Fibroblast of lung (primary cell): ENCODE results near the gene GOLGA7B. TPM values are rescaled to one million over a fixed set of nuclear protein-coding genes. Genes with fewer than 3 reads are reported as not detected.

Experiments used
- DNase-seq, 2 donors: peaks; one replicate each; pipeline versions ENCODE4 v3.0.0 to v3.0.0-alpha.2; 2010; ENCODE audit warnings: low read depth in 2 of 2
- H2AFZ ChIP-seq: 2 replicates; pipeline ENCODE4 v1.5.1; 2012; ENCODE audit warnings: low read length, control low read depth, inconsistent platforms
- H3K27ac ChIP-seq: 2 replicates; pipeline ENCODE4 v1.5.1; 2011; ENCODE audit warnings: low read length, control low read depth; ENCODE audit not compliant: insufficient read depth
- H3K27me3 ChIP-seq: 2 replicates; pipeline ENCODE4 v1.5.1; 2011; ENCODE audit warnings: mild to moderate bottlenecking, low read length; ENCODE audit not compliant: control insufficient read depth, insufficient read depth
- H3K36me3 ChIP-seq: 2 replicates; pipeline ENCODE4 v1.5.1; 2011; ENCODE audit warnings: low read length; ENCODE audit not compliant: control insufficient read depth, insufficient read depth
- H3K4me1 ChIP-seq: 2 replicates; pipeline ENCODE4 v1.5.1; 2011; ENCODE audit warnings: low read length; ENCODE audit not compliant: control insufficient read depth, insufficient read depth; ENCODE audit errors: extremely low read depth
- H3K4me2 ChIP-seq: 2 replicates; pipeline ENCODE4 v1.5.1; 2011; ENCODE audit warnings: low read length, control low read depth; ENCODE audit not compliant: insufficient read depth; ENCODE audit errors: extremely low read depth
- H3K4me3 ChIP-seq, 4 experiments: fragments of 200-600 bp in 1 of 4; sonication (generic) in 1 of 4; replicated peaks in 1 of 4; 2 replicates each; pipeline ENCODE4 v1.5.1; 2011 to 2016; ENCODE audit warnings: low read length in 4 of 4, low read depth in 3 of 4, mild to moderate bottlenecking in 3 of 4, control low read depth in 2 of 4, inconsistent platforms in 1 of 4, mixed read lengths in 1 of 4; ENCODE audit not compliant: insufficient read depth in 1 of 4; ENCODE audit errors: control extremely low read depth in 1 of 4
- H3K79me2 ChIP-seq: 2 replicates; pipeline ENCODE4 v1.5.1; 2012; ENCODE audit warnings: mild to moderate bottlenecking, low read length, inconsistent platforms; ENCODE audit not compliant: control insufficient read depth, insufficient read depth
- H3K9ac ChIP-seq: 2 replicates; pipeline ENCODE4 v1.5.1; 2011; ENCODE audit warnings: mild to moderate bottlenecking, low read length, control low read depth; ENCODE audit not compliant: insufficient read depth
- H3K9me3 ChIP-seq: 2 replicates; pipeline ENCODE4 v1.5.1; 2012; ENCODE audit warnings: low read depth, low read length; ENCODE audit not compliant: control insufficient read depth, insufficient read depth
- H4K20me1 ChIP-seq: 2 replicates; pipeline ENCODE4 v1.5.1; 2011; ENCODE audit warnings: low read length; ENCODE audit not compliant: control insufficient read depth, insufficient read depth; ENCODE audit errors: extremely low read depth
- CTCF ChIP-seq, 2 donors: IDR thresholded peaks in 1 of 2; conservative IDR thresholded peaks in 1 of 2; 1 replicate in 1 of 2; 2 replicates in 1 of 2; pipeline ENCODE4 v1.5.1; 2011 to 2012; ENCODE audit warnings: low read length in 2 of 2, control low read depth in 1 of 2, inconsistent platforms in 1 of 2, low read depth in 1 of 2, mild to moderate bottlenecking in 1 of 2
- EZH2 ChIP-seq: IDR thresholded peaks from 2 replicates; pipeline ENCODE4 v1.5.1; 2012; ENCODE audit warnings: low read length, control low read depth, mild to moderate bottlenecking; ENCODE audit errors: missing control alignments
- polyA minus RNA-seq: library from RNA; depleted of rRNA, polyadenylated mRNA; stranded (reverse); fragments of >200 nt; gene quantifications from 2 replicates; pipeline ENCODE4 v1.2.3, GENCODE V29; 2011; ENCODE audit warnings: low replicate concordance
- polyA plus RNA-seq, 2 donors: library from polyadenylated mRNA; depleted of rRNA in 1 of 2; stranded (reverse) in 1 of 2; unstranded in 1 of 2; fragments of >200 nt; gene quantifications; 2 replicates each; pipeline ENCODE4 v1.2.1, GENCODE V29; 2011 to 2012; ENCODE audit warnings: missing spikeins in 1 of 2
- total RNA-seq: library from RNA; depleted of rRNA; stranded (reverse); fragments of >200 nt; gene quantifications from 2 replicates; pipeline ENCODE4 v1.2.1, GENCODE V29; 2014

The GOLGA7B gene
- under 0.01 TPM in 1 of 2 replicates, not detected in the other for total RNA-seq
- not detected in 2 replicates for polyA plus RNA-seq
- not detected in 2 replicates for polyA plus RNA-seq (2012)
- not detected in 2 replicates for polyA minus RNA-seq

DNA sequence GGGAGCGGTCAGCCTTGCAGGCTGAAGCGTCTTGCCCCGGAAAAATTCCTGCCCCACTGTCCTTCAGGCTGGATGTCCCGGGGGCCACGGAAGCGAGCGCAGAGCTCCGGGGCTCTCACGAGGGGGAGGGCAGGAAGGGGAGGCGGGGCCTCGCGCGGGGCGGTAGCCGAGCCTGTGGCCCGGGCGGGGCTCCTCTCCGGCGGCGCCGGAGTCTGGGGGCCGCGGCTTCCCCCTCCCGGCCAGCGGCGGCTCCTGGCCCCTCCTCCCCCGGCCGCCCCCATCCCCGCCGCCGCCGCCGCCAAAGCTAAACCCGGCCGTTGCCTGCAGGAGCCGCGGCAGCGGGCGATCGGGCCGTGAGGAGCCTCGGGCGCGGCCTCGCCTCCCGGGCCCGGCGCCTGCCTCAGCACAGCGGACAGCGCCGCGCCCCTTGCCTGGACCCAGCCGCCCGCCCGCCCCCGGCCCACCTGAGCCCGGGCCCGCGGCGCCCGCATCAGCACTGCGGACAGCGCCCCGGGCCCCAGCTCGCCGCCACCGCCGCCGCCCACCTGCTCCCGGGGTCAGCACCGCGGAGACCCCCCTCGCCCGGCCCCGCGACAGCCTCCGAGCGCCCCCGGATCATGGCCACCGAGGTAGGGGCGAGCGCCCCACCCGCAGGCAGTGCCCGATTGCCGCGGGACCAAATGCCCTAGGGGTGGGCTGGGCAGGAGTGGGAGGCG is at the start of gene GOLGA7B:
TSS of gene GOLGA7B (plus strand) at position 157 of the 716 bp plus-strand sequence. CDS start at position 618, 461 bp downstream.
- H3K27ac ChIP-seq = no peak within 1 kb of the TSS
- no peaks in the 10 kb centered on the region for H3K9me3 ChIP-seq
- H3K36me3 ChIP-seq = no peaks in the 10 kb centered on the region
- no peaks in the 10 kb centered on the region for H3K79me2 ChIP-seq
- no peak for TF ChIP-seq CTCF (conservative IDR thresholded peaks at IDR 0.05 in 1 of 2, IDR thresholded peaks at IDR 0.05 in 1 of 2; ENCODE audit: low read depth in 1 of 2, low read length in 2 of 2)
- no peak for TF ChIP-seq EZH2
- H3K4me2 ChIP-seq = no peak within 1 kb of the TSS
- no peak within 1 kb of the TSS for H3K9ac ChIP-seq
- peak within 1 kb of the TSS in 1 of 4 experiments; percentile 35 for H3K4me3 ChIP-seq
- DNase-seq = peak in 1 of 2 donors; percentile 35
- no peaks in the 10 kb centered on the region for H4K20me1 ChIP-seq
- no peak within 1 kb of the TSS for H2AFZ ChIP-seq
- peaks cover 19% of the 10 kb centered on the region for H3K27me3 ChIP-seq
- H3K4me1 ChIP-seq = no peaks in the 10 kb centered on the region

GRCh38 chr10:97800474-97800873 is 49.2 kb upstream of the GOLGA7B start:
- no peak overlapping the region for H3K4me2 ChIP-seq
- TF ChIP-seq EZH2 = no peak
- no peak for TF ChIP-seq CTCF (conservative IDR thresholded peaks at IDR 0.05 in 1 of 2, IDR thresholded peaks at IDR 0.05 in 1 of 2; ENCODE audit: low read depth in 1 of 2, low read length in 2 of 2)
- no peak overlapping the region for H3K4me3 ChIP-seq
- no peak for DNase-seq
- H4K20me1 ChIP-seq = no peaks in the 10 kb centered on the region
- no peak overlapping the region for H3K27ac ChIP-seq
- H3K9ac ChIP-seq = no peak overlapping the region
- no peaks in the 10 kb centered on the region for H3K36me3 ChIP-seq
- peaks cover 4% of the 10 kb centered on the region for H3K27me3 ChIP-seq
- no peaks in the 10 kb centered on the region for H3K79me2 ChIP-seq
- H3K4me1 ChIP-seq = no peaks in the 10 kb centered on the region
- no peak overlapping the region for H2AFZ ChIP-seq
- H3K9me3 ChIP-seq = no peaks in the 10 kb centered on the region

GRCh38 chr10:97801422-97801821 is 48.2 kb upstream of the GOLGA7B start:
- TF ChIP-seq CTCF (conservative IDR thresholded peaks at IDR 0.05 in 1 of 2, IDR thresholded peaks at IDR 0.05 in 1 of 2; ENCODE audit: low read depth in 1 of 2, low read length in 2 of 2) = no peak
- TF ChIP-seq EZH2 = no peak
- Histone ChIP-seq H3K79me2 (no peaks in the 10 kb centered on the region), H3K4me3 (no peak overlapping the region), H2AFZ (no peak overlapping the region), H3K27me3 (peaks cover 4% of the 10 kb centered on the region), H3K4me1 (no peaks in the 10 kb centered on the region), H3K4me2 (no peak overlapping the region), H3K27ac (no peak overlapping the region), H3K9me3 (no peaks in the 10 kb centered on the region), H3K9ac (no peak overlapping the region), H3K36me3 (no peaks in the 10 kb centered on the region), H4K20me1 (no peaks in the 10 kb centered on the region)
- DNase-seq = no peak
